ENCODE measurements around the gene HBEGF.

GRCh38 chr5:140382866-140383265 lies 36.5 kb upstream of the HBEGF start:
- TF ChIP-seq CTCF (IDR thresholded peaks at IDR 0.05; ENCODE audit: insufficient read depth, low read length) = no peak
- no peak for TF ChIP-seq SPI1 (IDR thresholded peaks at IDR 0.05; ENCODE audit: borderline replicate concordance, low read depth)

Measured in HL-60 (cell line).